AG04450 (cell line): ENCODE results near the gene HSBP1. TPM values are rescaled to one million over a fixed set of nuclear protein-coding genes. Genes with fewer than 3 reads are reported as not detected.

Experiments used
- CTCF ChIA-PET: fragments of 300-600, 350-600 bp; formaldehyde crosslinking; extraction: SDS; loops from one replicate; lab custom pipeline; 2022; ENCODE audit warnings: antibody characterized with exemption, inconsistent platforms; lab: Charles Lee
- POLR2A ChIA-PET: fragments of 350-600 bp; formaldehyde crosslinking; extraction: SDS; loops from one replicate; lab custom pipeline; 2021; ENCODE audit warnings: antibody characterized with exemption, inconsistent platforms; lab: Yijun Ruan, JAX
- DNase-seq: peaks from one replicate; pipeline ENCODE4 v3.0.0-alpha.2; 2011; ENCODE audit warnings: low read depth, low spot score
- H3K27ac ChIP-seq: one replicate; pipeline ENCODE4 v1.5.1; 2012; ENCODE audit warnings: low read depth, low read length, control low read depth
- H3K27me3 ChIP-seq: one replicate; pipeline ENCODE4 v1.6.0; 2012; ENCODE audit warnings: low read length; ENCODE audit not compliant: control insufficient read depth, insufficient read depth
- H3K4me3 ChIP-seq: 2 replicates; pipeline ENCODE4 v1.5.1; 2011; ENCODE audit warnings: mild to moderate bottlenecking, low read depth, low read length, control low read depth
- H3K9me3 ChIP-seq: 2 replicates; pipeline ENCODE4 v1.5.1; 2012; ENCODE audit warnings: low read length; ENCODE audit not compliant: control insufficient read depth, insufficient read depth
- CTCF ChIP-seq: IDR thresholded peaks from 2 replicates; pipeline ENCODE4 v1.5.1; 2011; ENCODE audit warnings: low read depth, low read length, control low read depth, inconsistent platforms
- polyA plus RNA-seq: library from polyadenylated mRNA; depleted of rRNA; stranded (reverse); fragments of >200 nt; gene quantifications from 2 replicates; pipeline ENCODE4 v1.2.3, GENCODE V29; 2011; rRNA removed

The HSBP1 gene
- polyA plus RNA-seq, 1 experiment: 289 TPM

DNA sequence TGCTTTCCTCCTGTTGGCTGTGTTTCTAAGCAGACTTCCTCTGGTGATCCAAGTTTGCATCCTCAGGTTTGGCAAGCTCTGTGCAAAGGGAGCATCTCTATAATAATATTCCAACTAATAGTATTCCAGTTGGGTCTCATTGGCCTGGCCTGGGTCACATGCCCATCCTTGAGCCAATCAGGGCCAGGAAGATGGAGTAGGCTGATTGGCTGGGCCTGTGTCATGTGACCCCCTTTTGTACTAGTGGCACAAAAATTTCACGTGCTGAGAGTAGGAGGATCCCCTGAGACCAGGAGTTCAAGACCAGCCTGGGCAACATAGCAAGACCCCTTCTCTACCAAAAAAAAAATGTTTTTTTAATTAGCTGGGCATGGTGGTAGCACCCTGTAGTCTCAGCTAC is 55.9 kb downstream of the HSBP1 start:
- DNase-seq: no peak
- Histone ChIP-seq H3K27me3 (peaks cover 16% of the 10 kb centered on the region), H3K4me3 (no peak overlapping the region), H3K27ac (no peak overlapping the region), H3K9me3 (no peaks in the 10 kb centered on the region)
- POLR2A ChIA-PET: no interaction called here
- CTCF ChIA-PET: interaction anchor here (1.3 kb wide), 1 partner anchor 37 kb away, joined by 4 read pairs; no protein-coding TSS in a partner anchor
- TF ChIP-seq CTCF: no peak

Other genes with a start within 250 kb of the HSBP1 start
- gene MLYCD, start 91.1 kb downstream of the HSBP1 start, polyA plus RNA-seq: 2.0 and 2.5 TPM in 2 replicates
- 6.2 and 8.5 TPM in 2 replicates for gene OSGIN1, start 145.3 kb downstream of the HSBP1 start, polyA plus RNA-seq
- 0.20 and 0.24 TPM in 2 replicates for gene NECAB2, start 160.3 kb downstream of the HSBP1 start, polyA plus RNA-seq
- not detected in 2 replicates for gene SLC38A8, start 234.8 kb downstream of the HSBP1 start, polyA plus RNA-seq